ENCODE measurements around the gene NEMP2.

Gene NEMP2, protein sequence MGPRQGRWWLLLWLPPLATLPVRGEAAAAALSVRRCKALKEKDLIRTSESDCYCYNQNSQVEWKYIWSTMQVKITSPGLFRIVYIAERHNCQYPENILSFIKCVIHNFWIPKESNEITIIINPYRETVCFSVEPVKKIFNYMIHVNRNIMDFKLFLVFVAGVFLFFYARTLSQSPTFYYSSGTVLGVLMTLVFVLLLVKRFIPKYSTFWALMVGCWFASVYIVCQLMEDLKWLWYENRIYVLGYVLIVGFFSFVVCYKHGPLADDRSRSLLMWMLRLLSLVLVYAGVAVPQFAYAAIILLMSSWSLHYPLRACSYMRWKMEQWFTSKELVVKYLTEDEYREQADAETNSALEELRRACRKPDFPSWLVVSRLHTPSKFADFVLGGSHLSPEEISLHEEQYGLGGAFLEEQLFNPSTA

DNA sequence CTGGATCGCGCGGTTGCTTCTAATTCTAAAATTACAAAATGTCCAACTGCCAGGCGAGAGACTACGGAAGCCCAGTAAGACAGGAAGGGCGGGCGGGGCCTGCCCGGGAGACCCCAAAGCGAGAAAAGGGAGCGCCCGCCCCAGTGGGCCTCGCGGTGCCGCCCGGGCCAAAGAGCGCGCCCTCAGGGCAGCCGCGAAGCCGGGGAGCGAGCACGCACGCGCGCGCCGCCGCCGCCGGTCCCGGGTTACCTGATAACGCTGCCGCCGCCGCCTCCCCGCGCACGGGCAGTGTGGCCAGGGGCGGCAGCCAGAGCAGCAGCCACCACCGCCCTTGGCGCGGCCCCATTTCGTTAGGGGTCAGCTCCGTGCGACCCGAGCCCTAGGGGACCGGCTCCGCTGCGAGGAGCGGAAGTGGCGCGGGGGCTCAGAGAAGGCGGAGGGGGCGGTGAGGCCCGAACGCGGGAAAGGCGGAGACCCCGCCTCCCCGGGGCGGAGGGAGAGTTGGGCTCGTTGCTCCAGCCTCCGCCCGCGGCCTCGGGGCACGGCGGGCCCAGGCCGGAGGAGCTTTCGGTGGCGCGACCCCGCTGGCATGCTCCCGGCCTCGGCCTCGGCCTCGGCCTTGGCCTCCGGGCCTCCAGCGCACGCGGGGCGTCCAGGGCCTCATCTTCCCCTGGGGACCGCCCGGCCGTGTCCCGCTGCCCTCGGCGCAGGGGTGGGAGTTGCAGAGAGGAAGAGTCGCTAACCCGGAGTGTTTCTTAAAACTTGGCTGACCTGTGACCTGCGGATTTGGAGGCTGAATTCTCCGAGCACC, at the start of gene NEMP2:
Gene NEMP2 (minus strand): TSS at position 413 of the 811 bp plus-strand sequence. CDS start 67 bp downstream, at position 346.
- peak; percentile 75 for DNase-seq (ENCODE audit: low spot score)

DNA sequence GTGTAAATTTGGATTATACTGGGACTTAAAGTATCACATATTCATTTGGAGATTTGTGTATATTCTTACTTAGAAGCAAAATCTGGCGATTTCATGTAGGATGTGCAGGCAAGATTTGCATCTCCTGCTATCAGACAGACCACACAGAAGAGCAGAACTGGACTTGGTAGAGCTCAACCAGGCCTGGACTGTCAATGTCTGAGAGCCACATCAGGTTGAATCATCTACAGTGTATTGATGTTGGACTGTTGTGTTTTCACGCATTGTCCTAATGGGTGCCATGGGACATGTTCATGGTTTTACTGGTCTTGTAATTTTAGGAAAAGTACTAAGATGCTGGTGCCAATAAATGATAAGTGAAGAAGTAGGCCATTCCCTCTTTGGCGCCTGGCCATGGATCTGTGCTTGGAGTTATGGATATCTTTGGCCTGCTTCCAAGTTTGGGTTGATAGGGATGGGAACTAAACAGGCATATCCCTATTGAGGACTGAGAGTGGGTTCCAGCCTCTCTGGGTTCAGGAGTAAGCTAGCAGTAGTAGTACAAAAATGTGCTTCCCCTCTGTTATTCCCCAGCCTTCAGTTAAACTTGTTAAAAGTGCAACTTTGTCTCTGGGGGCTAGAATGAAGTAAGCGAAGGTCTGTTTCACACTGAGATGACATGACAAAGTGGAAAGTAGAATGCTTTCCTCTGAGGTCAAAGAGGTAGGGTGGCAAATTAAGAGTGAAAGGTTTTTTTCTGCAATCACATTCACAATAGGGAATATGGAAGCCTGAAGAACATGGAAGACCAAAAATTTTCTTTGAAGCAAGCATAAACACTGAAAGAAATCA, 49.2 kb upstream of the NEMP2 start:
- no peak for DNase-seq (ENCODE audit: low spot score)

DNA sequence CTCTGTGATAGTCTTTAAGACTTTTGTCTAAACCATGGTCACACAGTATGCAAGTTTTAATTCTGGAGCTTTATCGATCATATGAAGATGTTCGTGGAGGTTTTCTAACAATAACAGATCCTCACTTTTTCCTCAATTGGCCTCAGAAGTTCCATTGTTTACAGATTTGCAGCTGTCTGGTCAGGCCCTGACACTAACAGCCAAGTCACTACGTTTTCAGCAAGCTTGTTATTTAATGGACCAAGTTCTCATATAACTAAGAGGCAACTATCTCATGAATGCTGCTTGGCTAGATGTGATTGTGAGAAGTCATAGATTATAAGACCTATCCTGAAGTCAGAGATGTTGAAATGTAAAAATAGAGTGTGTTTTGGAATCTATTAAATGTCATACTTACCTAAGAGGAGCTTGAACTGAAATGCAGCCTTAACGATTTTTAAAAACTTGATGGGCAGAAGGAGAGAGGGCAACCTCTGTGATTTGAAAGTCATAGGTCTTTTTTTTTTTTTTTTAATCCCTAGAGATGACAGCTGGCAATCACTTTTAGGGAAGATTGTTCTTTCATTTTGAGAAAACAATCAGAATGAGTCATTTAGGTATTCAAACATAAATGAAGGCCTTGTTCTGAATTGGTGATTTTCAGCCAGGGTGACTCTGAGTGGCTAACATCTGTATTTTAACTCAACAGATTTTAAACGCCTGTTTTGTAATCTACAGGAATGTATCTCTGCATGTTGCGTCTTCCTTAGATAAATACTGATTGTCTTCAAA, 48.4 kb upstream of the NEMP2 start:
- no peak for DNase-seq (ENCODE audit: low spot score)

DNA sequence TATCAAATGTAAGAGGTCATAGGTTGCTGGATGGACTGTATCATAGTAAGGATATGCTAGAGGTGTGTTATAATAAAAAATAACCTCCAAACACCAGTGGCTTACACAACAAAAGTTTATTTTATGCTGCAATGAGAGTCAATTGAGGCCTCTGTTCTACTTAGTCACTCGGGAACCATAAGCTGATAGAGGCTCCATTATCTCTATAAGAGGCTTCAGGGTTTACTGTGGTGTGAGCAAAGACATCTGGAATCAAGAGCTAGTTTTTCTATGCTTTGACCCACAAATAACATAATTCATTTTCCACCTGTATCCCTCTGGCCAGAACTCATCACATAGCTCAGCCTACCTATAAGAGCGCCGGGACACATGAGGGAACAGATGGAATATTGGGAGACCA, 47.5 kb upstream of the NEMP2 start:
- no peak for DNase-seq (ENCODE audit: low spot score)

DNA sequence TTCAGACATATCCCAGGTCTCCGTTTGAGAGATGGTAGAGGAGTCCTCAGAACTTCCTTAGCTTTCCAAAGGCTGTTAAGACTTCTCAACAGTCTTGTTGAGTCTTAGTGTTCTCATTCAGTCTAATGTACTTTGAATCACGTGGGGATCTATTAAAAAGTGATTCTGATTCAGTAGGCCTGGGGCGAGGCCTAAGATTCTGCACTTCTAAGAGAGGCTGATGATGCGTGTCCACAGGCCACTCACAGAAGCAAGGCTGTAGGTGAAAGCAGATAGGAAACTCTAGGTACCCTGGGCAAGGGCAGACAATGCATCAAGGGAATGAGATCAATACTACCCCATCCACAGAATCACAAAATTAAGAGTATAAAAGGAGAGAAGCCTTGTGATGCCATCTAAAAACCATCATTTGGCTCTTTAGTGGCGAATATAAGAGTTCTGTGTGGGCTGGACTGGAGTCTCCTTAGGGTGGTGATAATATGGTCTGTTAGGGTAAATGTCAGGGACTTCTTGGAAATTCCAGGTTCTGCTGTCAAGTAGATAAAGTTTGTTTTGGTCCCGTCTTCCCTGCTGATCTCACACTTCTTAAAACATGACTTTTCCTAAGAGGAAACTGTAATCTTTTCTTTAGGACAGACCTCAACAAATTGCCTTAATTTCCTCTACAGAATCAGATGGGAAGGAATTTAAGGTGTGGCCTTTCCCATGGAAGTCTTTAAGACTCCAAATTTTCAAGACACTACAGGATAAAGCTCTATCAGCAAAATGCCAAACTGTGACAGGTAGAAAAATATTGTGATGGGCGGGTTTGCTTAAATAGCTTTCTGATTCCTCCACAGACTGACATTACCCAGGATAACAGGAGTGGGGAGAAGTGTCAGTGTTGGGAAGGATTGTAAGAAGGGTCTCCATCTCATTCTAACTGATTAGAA, 45.7 kb upstream of the NEMP2 start:
- no peak for DNase-seq (ENCODE audit: low spot score)

DNA sequence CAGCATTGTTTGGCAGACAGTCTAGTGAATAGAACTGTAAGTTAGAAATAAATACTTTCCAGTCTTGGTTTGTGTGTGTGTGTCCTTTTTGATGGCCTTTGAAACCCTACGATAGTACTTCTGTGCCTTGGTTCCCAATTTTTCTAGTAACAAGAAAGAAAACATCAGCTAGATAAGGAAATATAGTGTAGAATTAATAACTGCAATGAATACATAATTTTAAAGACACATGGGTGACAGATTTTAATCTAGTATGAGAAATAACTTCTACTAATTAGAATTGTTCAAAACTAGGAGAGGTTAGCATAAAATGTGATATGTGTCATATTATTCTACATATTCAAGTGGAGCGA, 44.5 kb upstream of the NEMP2 start:
- DNase-seq (ENCODE audit: low spot score), result no peak

DNA sequence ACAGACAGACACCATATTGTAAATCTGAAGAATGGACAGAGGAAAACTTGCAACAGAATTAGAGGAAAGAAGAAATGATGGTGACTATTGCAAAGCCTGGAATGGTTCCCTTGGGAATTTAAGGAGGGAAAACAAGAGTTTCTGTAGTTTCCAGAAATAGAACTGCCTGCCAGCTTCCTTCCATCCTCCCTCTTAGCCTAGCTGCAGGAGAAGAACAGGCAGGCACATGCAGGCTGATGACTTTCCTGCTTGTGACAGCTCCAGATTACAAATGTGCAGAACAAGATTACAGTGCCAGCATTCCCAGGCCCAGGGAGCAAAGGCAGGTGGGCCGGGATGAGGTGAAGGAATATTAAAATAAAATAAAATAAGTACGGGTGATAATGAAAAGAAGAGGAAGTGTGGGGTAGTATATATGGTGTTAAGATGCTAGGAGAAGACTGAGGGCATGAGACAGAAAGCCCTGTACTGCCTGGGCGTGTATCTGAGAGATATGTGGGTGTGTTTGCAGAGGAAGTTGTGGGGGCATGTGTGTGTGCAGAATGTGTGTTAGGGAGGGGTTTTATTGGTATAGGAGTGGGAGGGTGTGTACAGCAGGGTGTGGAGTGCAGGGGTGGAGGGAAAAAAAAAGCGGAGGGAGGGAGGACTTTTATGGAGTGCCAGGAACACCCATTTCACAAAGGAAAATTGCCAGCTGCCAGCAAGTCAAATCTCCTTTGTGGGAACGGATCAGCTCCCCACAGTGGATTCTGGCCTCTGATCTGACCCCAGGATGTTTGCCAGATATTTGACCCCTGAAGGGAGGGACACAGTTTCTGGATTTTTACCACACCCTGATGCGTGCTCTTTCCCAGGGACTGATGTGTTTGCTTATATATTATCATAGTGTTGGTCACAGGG, 43.9 kb upstream of the NEMP2 start:
- DNase-seq (ENCODE audit: low spot score), result peak; percentile 41

DNA sequence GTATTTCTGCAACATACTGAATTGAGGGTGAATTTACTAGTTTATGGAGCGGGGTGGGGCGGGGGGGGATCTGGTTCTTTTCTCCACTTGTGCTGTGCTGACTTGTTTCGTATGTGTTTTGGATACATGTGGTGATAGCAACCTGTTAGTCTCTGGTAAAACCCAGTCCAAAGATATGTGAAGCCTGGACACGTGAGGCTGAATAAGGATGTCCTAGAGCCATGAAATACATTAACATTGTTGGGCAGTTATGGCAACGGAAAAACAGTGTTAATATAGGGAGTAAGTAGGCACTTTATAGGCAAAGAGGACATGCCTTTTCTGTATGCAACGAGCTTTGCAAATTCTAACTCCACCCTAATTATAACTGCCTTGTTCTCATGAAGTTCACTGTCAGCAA, 42.1 kb upstream of the NEMP2 start:
- DNase-seq (ENCODE audit: low spot score), result no peak

DNA sequence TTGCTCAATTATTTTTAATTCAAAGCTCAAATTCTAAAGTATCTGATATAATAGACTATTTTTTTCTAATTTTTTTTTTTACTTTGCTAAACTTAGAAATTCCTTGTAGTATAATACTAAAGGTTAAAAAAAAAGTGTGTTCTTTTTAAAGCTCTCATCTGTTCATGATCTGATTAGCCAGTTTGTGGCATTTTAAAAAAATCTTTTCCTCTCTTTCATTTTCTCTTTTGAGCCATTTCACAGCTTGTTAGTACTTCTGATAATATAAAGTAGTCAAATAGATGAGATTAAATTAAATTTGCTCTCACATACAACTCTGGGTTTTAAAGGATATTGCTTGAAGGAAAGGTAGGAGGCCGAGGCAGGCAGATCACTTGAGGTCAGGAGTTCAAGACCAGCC, 40.7 kb upstream of the NEMP2 start:
- peak; percentile 8 for DNase-seq (ENCODE audit: low spot score)

DNA sequence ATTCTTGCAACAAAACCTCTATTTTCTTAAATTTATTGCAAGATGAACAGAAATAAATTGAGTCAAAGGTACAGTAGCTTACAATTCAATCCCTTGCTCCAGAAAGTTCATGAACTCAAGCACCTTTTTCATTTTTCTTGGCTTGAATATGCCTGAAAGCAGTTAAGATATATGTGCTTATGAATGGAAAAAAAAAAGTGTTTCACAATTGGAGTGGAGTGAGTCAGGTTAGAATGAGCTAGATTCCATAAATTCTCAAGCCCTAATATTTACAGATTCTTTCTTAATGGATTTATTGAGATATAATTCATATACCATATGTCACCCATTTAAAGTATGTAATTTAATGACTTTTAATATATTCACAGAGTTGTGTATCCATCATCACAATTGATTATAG, 39.6 kb upstream of the NEMP2 start:
- DNase-seq (ENCODE audit: low spot score), result no peak

DNA sequence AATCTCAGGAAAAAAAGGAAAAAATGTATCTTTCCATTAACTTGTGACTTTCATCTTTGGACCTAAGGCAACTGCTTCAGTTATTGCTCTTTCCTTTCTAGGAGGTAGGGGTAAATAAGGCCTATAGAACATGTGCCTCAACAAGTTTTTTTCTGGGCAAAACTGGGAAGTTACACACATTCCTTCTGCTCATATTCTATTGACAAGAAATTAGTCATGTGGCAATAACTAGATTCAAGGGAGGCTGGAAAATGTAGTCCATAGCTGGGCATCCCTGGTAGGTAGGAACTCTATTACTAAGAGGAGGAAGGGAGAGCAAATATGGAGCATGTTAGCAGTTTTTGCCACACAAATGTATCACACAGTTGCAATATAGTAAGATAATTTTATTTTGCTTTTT, 37.7 kb upstream of the NEMP2 start:
- DNase-seq (ENCODE audit: low spot score), result no peak

DNA sequence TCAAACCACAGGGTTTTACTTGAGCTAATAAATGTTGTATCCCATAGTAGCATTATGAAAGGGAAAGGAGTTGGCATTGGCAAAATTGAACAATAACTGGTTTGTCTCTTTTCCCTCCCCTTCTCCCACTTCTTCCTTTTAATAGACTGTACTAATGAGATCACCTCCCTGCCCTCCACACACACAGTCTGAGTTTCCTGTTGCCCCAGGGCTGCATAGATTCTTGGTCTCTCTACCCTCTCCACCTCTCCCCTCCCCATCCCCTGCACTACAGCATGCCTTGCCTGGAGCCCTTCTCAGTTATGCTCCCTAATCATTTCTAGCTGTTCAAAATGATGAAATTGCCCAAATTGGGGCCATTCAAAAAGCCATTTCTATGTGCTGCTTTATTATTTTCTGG, 37.2 kb upstream of the NEMP2 start:
- no peak for DNase-seq (ENCODE audit: low spot score)

DNA sequence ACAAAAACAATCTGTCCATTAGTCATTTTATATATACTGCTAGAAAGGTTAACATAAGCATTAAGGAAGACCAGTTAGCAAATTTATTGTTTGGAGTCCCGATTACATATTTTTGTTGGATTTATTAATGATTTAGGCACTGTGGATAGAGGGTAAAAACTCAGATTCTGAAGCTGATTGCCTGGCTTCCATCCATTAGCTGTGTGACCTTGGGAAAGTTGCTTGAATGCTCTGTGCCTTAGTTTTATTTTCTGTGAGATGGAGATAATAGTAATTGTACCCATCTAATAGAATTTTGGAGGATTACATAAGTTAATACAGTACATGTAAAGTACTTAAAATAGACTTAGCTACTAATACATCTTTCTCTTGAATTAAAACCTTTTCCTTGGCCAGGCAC, 36.3 kb upstream of the NEMP2 start:
- DNase-seq (ENCODE audit: low spot score), result no peak

DNA sequence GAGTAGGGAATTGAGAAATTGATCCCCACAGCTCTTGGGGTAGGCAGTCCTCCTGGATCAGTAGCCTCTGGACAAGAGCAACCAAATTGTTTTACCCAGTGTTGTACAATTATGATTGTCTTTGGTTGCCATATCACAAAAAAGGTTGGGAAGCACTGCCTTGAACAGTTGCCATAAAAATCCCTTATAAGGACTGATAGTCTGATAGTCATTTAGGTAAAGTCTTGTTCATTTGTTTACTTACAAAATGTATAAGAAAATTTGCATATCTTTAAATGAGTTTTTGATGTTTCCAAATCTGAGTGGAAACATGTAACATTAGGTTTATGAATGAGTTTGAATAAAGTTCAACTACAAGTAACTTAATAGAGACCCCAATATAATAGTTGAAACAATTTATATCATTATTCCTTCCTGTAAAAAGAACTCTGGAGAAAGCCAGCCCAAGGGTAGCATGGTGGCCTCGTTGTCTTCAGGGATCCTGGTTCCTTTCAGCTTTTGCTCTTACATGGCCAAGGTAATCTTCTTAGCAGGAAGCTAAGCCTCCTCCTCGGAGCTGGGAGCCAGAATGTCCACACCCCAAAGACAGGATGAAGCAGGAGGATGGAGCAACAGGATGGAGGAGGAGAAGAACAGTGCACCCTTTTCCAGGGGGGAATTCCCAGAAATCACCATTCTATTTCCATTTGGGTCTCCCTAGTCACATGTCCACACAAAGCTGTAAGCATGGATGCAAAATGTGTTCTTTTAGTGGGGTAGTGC, 35.7 kb upstream of the NEMP2 start:
- no peak for DNase-seq (ENCODE audit: low spot score)

DNA sequence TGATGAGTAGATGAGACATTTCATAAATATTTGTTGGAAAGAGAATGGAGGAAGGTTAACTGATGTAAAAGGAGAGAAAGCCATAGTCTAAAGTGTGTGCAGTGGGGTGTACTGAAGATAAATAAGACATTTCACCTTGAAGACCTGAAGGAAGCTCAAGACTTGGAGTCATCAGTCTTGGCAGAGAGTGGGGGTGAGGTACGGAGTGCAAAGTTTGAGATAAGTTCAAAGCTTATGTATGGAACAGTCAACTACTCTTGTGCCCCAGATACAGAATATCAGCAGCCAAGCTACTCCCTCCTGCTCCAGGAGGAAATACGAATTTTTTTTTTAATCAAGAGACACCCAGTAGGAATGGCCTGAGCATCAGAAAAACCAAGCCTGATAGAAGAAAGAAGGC, 30.3 kb upstream of the NEMP2 start:
- no peak for DNase-seq (ENCODE audit: low spot score)

DNA sequence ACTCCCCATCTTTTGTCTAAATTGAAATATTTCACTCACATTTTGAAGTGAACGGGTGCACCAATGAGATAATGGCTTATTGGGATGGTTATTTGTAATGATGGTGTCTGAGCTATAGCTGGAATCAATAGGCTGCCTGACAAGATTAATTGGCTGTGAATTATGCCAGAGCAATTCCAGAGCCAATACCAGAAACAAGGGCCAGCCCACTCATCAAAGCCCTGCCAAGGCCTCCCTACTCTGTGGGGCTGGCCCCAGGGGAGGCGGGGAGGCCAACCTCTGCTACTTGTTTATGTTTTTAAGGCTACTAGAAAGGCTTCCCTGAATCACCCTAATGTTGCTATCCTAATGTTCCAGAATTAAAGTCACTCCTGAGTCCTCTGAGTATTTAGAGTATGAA, 29.1 kb upstream of the NEMP2 start:
- DNase-seq (ENCODE audit: low spot score), result no peak

DNA sequence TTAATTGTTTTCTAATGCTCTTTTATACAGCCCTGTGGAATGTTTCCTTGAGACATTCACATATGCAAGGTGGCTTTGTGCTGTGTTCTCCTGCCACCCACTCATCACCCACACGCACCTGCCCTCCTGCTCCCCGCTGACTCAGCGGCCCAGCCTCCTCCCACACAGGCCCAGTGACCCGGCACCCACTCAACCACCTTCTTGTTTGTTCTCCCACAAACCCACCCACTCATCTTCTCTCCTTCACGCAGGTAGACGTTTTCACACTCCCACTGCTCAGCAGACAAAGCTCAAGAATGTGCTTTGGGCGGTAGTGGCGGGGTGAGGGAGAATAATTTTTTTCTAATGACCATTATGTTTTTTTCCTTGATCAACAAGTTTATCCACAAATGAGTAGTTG, 28.6 kb upstream of the NEMP2 start:
- peak; percentile 24 for DNase-seq (ENCODE audit: low spot score)

DNA sequence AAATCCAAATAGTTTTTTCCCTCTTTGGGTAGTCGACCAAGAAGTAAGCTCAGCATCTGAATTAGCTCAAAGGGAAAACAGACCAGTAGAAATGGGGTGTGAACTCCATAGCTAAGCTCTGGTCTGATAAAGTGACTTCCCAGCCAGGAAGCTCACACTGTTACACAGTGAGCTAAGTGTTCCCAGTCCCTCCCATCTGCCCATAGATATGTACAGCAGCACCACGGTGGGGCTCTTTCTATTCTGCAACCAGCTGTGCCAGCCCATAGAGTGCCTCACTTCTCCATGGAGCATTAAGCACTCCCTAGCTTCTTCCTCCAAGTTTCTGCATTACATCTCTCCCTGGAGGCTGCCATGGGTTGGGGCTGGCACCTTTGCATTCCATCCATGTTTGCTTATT, 27.6 kb upstream of the NEMP2 start:
- DNase-seq (ENCODE audit: low spot score), result no peak

DNA sequence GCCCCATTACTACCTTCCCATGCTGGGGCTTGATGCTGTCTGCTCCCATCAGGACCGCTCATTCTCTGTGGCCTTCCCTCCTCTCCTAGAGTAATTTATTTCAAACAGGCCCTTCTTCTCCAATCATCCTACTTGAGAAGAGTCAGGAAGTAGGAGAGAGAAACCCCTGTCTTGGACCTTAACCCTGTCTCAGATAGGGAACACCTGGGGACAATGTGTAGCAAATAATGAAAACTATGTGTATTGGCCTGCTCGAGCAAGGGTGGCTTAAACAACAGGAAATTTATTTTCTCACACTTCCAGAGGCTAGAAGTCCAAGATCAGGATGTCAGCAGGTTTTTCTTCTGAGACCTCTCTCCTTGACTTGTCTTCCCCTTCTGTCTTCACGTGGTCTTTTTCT, 26.6 kb upstream of the NEMP2 start:
- no peak for DNase-seq (ENCODE audit: low spot score)
